Measurements from ENCODE around the gene LRRC32.
"Not testable (repeated sequence)": the region's sequence is repeated elsewhere in the genome, so short reads cannot be mapped to it uniquely, and the experiment has no call there.

The LRRC32 gene

GRCh38 chr11:76644591-76644990 lies 26.0 kb downstream of the LRRC32 start:
- DNase-seq (ENCODE audit: low read depth in 2 of 2), result no peak
- H3K4me3 ChIP-seq (replicated peaks in 1 of 2; ENCODE audit: low read depth in 2 of 2, low read length in 2 of 2), result no peak overlapping the region
- TF ChIP-seq, protein P1, sequence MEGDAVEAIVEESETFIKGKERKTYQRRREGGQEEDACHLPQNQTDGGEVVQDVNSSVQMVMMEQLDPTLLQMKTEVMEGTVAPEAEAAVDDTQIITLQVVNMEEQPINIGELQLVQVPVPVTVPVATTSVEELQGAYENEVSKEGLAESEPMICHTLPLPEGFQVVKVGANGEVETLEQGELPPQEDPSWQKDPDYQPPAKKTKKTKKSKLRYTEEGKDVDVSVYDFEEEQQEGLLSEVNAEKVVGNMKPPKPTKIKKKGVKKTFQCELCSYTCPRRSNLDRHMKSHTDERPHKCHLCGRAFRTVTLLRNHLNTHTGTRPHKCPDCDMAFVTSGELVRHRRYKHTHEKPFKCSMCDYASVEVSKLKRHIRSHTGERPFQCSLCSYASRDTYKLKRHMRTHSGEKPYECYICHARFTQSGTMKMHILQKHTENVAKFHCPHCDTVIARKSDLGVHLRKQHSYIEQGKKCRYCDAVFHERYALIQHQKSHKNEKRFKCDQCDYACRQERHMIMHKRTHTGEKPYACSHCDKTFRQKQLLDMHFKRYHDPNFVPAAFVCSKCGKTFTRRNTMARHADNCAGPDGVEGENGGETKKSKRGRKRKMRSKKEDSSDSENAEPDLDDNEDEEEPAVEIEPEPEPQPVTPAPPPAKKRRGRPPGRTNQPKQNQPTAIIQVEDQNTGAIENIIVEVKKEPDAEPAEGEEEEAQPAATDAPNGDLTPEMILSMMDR (IDR thresholded peaks at IDR 0.05; ENCODE audit: low read depth, low read length), result no peak

DNA sequence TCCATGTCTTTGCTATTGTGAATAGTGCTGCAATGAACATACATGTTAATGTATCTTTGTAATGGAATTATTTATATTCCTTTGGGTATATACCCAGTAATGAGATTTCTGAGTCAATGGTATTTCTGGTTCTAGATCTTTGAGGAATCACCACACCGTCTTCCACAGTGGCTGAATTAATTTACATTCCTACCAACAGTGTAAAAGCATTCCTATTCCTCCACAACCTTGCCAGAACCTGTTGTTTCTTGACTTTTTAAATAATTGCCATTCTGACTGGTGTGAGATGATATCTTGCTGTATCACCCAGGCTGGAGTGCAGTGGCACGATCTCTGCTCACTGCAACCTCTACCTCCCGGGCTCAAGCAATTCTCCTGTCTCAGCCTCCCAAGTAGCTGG lies 26.8 kb downstream of the LRRC32 start:
- not testable (repeated sequence) for H3K4me3 ChIP-seq (replicated peaks in 1 of 2; ENCODE audit: low read depth in 2 of 2, low read length in 2 of 2); DNase-seq (ENCODE audit: low read depth in 2 of 2)

- no peak overlapping the region for H3K4me3 ChIP-seq (replicated peaks in 1 of 2; ENCODE audit: low read depth in 2 of 2, low read length in 2 of 2)
- no peak for DNase-seq (ENCODE audit: low read depth in 2 of 2)
- TF ChIP-seq, protein P1 (IDR thresholded peaks at IDR 0.05; ENCODE audit: low read depth, low read length), result no peak
These were observed 28.2 kb downstream of the LRRC32 start for GRCh38 chr11:76642341-76642740.

- no peak overlapping the region for H3K4me3 ChIP-seq (replicated peaks in 1 of 2; ENCODE audit: low read depth in 2 of 2, low read length in 2 of 2)
- DNase-seq (ENCODE audit: low read depth in 2 of 2), result no peak
- TF ChIP-seq, protein P1 (IDR thresholded peaks at IDR 0.05; ENCODE audit: low read depth, low read length), result no peak
These were observed 28.6 kb downstream of the LRRC32 start for GRCh38 chr11:76641905-76642304.

DNA sequence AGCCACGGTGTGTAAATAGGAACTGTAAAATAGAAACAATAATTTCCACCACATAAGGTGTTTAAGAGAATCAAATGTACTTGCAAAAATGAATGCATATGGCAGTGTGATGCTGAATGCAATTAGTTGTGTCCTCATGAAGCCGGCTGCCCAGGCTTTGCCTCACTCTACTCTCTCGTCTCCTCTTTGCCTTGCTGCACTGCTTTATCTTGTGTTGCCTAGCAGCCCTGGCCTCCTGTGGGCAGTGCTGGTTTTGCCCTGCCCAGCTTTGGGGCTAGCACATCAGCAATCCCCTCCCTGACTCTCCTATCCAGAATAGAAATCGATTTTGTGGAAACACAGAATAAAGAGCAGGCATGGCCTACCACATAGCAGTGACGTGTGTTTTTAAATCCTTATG lies 30.0 kb downstream of the LRRC32 start:
- TF ChIP-seq, protein P1 (IDR thresholded peaks at IDR 0.05; ENCODE audit: low read depth, low read length), result no peak
- no peak overlapping the region for H3K4me3 ChIP-seq (replicated peaks in 1 of 2; ENCODE audit: low read depth in 2 of 2, low read length in 2 of 2)
- DNase-seq (ENCODE audit: low read depth in 2 of 2), result peak in 1 of 2 donors; percentile 49

DNA sequence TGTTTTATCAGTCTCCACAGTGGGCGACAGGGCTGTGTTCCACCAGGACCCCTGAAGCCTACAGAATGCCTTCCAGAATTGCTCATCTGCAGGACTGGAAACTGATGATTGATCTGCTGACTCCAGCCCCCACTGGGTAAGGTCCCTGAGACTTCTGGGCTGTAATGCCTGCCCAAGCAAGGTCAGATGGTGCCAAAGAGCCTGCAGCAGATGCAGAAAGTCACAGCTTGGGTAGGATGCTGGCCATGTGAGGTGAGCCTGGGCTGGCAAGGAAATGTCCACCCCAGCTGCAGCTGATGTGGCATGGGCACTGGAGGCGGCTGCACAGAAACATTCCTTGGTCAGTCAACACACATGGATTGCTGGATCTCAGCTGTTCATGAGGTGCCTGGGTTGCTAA lies 30.9 kb downstream of the LRRC32 start:
- TF ChIP-seq, protein P1 (IDR thresholded peaks at IDR 0.05; ENCODE audit: low read depth, low read length), result no peak
- no peak for DNase-seq (ENCODE audit: low read depth in 2 of 2)
- H3K4me3 ChIP-seq (replicated peaks in 1 of 2; ENCODE audit: low read depth in 2 of 2, low read length in 2 of 2), result no peak overlapping the region

DNA sequence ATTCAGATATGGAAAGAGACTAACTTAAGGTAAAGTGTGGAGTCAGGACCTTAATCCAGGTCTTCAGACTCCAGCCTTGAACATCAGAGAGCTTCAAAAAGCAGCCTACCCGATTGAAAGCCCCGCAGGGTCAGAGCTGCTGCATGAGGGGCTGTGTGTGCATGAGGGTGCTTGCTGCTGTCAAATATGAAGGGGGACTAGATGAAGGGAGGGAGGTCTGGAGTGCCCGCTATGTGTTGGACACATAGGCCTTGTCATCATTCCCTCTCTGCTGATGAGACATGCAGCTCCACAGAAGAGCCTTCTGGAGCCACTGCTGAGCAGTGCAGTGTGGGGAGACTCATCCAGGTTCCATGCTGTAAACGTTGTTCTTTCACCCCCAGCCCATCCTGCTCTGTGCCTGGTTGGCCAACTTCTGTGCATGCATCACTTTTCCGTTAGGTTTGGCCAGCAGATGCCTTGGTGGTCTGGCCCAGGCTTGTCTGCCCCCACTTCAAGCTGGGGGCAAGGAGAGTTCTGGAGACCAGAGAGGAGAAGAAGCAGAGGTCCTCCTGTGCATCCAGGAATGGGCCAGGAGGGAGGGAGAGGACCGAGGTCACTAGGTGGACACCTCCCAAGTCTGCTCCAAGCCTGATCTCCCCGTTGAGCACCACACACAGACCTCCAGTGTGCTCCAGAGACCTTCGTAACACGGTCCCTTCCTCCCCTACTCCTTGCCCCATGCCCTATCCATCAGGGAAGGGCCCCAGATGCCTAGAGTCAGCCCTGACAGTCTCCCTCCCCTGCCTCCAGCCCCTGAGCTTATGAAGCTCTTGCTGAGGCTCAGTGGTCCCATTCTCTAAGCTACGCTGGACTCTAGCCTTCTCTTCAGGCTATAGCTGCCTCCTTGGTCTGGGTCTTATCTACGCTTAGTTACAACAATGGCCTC lies 32.0 kb downstream of the LRRC32 start:
- TF ChIP-seq, protein P1 (IDR thresholded peaks at IDR 0.05; ENCODE audit: low read depth, low read length), result no peak
- no peak overlapping the region for H3K4me3 ChIP-seq (replicated peaks in 1 of 2; ENCODE audit: low read depth in 2 of 2, low read length in 2 of 2)
- no peak for DNase-seq (ENCODE audit: low read depth in 2 of 2)

Data from cardiac fibroblast (primary cell).